ENCODE measurements around the gene TNFAIP2.

DNA sequence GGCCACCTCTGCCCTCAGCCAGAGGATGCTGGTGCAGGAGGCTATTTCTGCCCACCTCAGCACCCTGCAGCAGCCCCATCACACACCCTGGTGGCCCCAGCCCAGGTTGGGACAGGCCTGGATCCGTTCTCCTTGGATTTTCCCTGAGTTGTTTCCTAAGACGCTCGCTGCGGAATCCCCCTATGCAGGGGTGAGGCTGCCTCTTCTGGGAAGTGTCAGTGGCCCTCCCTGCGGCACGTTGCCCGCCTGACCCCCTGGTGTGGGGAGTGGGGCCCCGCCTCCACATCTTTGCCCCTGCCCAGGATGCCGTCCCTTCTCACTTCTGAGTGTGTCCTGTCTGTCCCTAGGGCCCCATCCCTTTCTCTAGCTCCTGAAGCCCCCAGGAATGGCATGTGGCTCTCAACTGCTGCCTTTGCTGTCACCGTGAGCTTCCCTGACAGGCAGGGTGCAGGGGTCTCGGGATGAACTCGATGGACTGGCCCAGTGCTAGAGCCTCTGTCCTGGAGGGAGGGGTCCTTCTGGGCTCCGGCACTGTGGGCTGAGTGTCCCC is 29.3 kb upstream of the TNFAIP2 start:
- no peak for TF ChIP-seq EZH2 (IDR thresholded peaks at IDR 0.05; ENCODE audit: borderline replicate concordance, low read length)
- TF ChIP-seq, protein P1, sequence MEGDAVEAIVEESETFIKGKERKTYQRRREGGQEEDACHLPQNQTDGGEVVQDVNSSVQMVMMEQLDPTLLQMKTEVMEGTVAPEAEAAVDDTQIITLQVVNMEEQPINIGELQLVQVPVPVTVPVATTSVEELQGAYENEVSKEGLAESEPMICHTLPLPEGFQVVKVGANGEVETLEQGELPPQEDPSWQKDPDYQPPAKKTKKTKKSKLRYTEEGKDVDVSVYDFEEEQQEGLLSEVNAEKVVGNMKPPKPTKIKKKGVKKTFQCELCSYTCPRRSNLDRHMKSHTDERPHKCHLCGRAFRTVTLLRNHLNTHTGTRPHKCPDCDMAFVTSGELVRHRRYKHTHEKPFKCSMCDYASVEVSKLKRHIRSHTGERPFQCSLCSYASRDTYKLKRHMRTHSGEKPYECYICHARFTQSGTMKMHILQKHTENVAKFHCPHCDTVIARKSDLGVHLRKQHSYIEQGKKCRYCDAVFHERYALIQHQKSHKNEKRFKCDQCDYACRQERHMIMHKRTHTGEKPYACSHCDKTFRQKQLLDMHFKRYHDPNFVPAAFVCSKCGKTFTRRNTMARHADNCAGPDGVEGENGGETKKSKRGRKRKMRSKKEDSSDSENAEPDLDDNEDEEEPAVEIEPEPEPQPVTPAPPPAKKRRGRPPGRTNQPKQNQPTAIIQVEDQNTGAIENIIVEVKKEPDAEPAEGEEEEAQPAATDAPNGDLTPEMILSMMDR (IDR thresholded peaks at IDR 0.05; ENCODE audit: low read length) = no peak

Data from OCI-LY1 (cell line).